ENCODE measurements around the gene ARMCX2. TPM values are rescaled to one million over a fixed set of nuclear protein-coding genes. Genes with fewer than 3 reads are reported as not detected.
A peak's percentile ranks its signal among the peaks of the same experiment; 100 is the strongest.

ARMCX2 gene
- total and polyA plus RNA-seq, 2 experiments from 2014 or later: 47.8 to 118 TPM

- Histone ChIP-seq H3K27me3 (ENCODE audit: insufficient read depth) (no peaks in the 10 kb centered on the region), H3K79me2 (replicated peaks; ENCODE audit: insufficient read depth) (no peaks in the 10 kb centered on the region), H3F3A (replicated peaks; ENCODE audit: low read depth) (no peaks in the 10 kb centered on the region), H3K4me3 (no peak overlapping the region), H3K4me1 (ENCODE audit: insufficient read depth) (peaks cover 5% of the 10 kb centered on the region), H3K27ac (ENCODE audit: low read depth) (no peak overlapping the region), H3K9me2 (ENCODE audit: insufficient read depth) (no peaks in the 10 kb centered on the region), H3K36me3 (ENCODE audit: insufficient read depth) (no peaks in the 10 kb centered on the region), H4K20me1 (replicated peaks; ENCODE audit: insufficient read depth) (no peaks in the 10 kb centered on the region), H2AFZ (0 out of 2 replicates have a peak overlapping the region, but pooled peaks have one; percentile 59), H3K4me2 (no peak overlapping the region)
- Mint-ChIP-seq H3K27me3 (ENCODE audit: insufficient read depth, low read depth, poor library complexity) (no peaks in the 10 kb centered on the region), H3K4me3 (no peak overlapping the region), H3K36me3 (ENCODE audit: low read depth) (no peaks in the 10 kb centered on the region), H3K27ac (no peak overlapping the region), H3K4me1 (peaks cover 34% of the 10 kb centered on the region), H3K9me3 (no peaks in the 10 kb centered on the region)
- DNase-seq (ENCODE audit: low spot score) (no peak), ATAC-seq (no peak)
- TF ChIP-seq POLR2AphosphoS5 (IDR thresholded peaks at IDR 0.05; ENCODE audit: low read depth) (no peak), NANOG (IDR thresholded peaks at IDR 0.05; ENCODE audit: borderline replicate concordance) (no peak), REST (IDR thresholded peaks at IDR 0.05; ENCODE audit: unreplicated experiment) (no peak), EZH2phosphoT487 (IDR thresholded peaks at IDR 0.05; ENCODE audit: unreplicated experiment) (no peak), CREB1 (CRISPR knock-in tag; IDR thresholded peaks at IDR 0.05; ENCODE audit: low read depth) (no peak), ETS1 (IDR thresholded peaks at IDR 0.05) (no peak), EZH2 (IDR thresholded peaks at IDR 0.05; ENCODE audit: low read depth, unreplicated experiment) (no peak), ZNF114 (CRISPR knock-in tag; IDR thresholded peaks at IDR 0.05) (no peak), STAT1 (IDR thresholded peaks at IDR 0.05; ENCODE audit: unreplicated experiment) (no peak), CTCF (conservative IDR thresholded peaks at IDR 0.05; ENCODE audit: low read depth in 2 of 2) (no peak), JUNB (IDR thresholded peaks at IDR 0.05; ENCODE audit: unreplicated experiment) (no peak), ZNF331 (CRISPR knock-in tag; IDR thresholded peaks at IDR 0.05; ENCODE audit: low read depth) (no peak), ZNF462 (CRISPR knock-in tag; IDR thresholded peaks at IDR 0.05) (no peak)
Measured at GRCh38 chrX:101682723-101683122, 23.1 kb upstream of the ARMCX2 start.

Data from GM23338 (cell line).